ENCODE results near the gene SPATS2L.

DNA sequence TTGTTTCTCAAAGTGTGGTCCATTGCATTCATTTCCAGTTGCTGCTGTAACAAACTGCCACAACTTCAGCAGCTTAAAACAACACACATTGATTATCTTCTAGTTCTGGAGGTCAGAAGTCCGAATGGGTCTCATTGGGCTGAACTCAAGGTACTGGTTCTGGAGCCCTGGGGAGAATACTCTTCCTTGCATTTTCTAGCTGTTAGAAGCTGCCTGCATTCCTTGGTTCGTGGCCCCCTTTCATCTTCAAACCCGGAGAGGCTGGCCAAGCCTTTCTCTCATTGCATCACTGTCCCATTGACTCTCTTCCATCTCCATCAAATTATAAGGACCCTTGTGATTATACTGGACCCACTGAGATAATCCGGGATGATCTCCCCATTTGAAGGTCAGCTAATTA is 98.1 kb downstream of the SPATS2L start:
- TF ChIP-seq, protein P1, sequence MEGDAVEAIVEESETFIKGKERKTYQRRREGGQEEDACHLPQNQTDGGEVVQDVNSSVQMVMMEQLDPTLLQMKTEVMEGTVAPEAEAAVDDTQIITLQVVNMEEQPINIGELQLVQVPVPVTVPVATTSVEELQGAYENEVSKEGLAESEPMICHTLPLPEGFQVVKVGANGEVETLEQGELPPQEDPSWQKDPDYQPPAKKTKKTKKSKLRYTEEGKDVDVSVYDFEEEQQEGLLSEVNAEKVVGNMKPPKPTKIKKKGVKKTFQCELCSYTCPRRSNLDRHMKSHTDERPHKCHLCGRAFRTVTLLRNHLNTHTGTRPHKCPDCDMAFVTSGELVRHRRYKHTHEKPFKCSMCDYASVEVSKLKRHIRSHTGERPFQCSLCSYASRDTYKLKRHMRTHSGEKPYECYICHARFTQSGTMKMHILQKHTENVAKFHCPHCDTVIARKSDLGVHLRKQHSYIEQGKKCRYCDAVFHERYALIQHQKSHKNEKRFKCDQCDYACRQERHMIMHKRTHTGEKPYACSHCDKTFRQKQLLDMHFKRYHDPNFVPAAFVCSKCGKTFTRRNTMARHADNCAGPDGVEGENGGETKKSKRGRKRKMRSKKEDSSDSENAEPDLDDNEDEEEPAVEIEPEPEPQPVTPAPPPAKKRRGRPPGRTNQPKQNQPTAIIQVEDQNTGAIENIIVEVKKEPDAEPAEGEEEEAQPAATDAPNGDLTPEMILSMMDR (IDR thresholded peaks at IDR 0.05; ENCODE audit: low read length) = no peak
- TF ChIP-seq EZH2phosphoT487 (IDR thresholded peaks at IDR 0.05; ENCODE audit: low read length) = no peak

All from MM.1S (cell line).